Measurements from ENCODE around the gene S1PR2. TPM values are rescaled to one million over a fixed set of nuclear protein-coding genes. Genes with fewer than 3 reads are reported as not detected.

S1PR2 gene
- total RNA-seq, 1 experiment from 2014 or later, result 8.4 TPM

DNA sequence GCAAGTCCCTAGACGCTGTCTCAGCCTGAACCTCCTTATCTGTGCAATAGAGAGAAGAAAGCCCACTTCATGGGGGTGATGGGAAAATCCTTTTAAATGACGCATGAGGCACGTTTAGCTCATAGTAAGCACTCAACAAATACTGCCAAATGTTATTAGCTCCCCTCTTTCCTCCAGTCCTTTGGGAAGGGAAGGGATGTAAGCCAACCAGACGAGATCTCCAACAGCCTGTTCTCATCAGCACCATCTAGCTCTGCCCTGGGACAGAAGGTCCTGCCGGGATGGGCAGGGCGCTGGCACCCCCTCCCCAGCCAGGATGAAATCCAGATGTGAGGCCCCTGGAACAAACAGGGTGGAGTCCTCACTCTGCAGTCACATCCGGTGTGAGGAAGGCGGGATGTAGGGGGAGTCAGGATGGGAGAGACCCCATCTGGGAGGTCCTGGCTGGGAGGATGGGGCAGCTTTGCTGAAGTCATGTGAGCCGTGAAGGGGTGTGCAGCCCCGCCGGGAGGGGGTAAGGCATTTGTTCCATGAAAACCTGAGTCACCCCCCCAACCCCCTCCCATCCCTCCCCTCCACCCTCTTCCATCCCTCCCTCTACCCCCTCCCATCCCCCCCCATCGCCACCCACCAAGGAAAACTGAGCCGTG is 4.6 kb downstream of the S1PR2 start:
- no peak for DNase-seq (ENCODE audit: low spot score)
- ChIA-PET POLR2A (ENCODE audit: low non-redundant PET) (interaction anchor here (0.6 kb wide), 1 partner anchor 203 kb away, joined by 9 read pairs; no protein-coding TSS in a partner anchor), CTCF (interaction anchor here (0.6 kb wide), 1 partner anchor 127 kb away, joined by 18 read pairs; no protein-coding TSS in a partner anchor)
- no peaks in the 10 kb centered on the region for H3K27me3 ChIP-seq (replicated peaks; ENCODE audit: insufficient read depth, low read depth, low read length, poor library complexity)
- TF ChIP-seq EZH2 (IDR thresholded peaks at IDR 0.05; ENCODE audit: borderline replicate concordance, low read depth, low read length, poor library complexity, severe bottlenecking), result no peak
- TF ChIP-seq, protein P1, sequence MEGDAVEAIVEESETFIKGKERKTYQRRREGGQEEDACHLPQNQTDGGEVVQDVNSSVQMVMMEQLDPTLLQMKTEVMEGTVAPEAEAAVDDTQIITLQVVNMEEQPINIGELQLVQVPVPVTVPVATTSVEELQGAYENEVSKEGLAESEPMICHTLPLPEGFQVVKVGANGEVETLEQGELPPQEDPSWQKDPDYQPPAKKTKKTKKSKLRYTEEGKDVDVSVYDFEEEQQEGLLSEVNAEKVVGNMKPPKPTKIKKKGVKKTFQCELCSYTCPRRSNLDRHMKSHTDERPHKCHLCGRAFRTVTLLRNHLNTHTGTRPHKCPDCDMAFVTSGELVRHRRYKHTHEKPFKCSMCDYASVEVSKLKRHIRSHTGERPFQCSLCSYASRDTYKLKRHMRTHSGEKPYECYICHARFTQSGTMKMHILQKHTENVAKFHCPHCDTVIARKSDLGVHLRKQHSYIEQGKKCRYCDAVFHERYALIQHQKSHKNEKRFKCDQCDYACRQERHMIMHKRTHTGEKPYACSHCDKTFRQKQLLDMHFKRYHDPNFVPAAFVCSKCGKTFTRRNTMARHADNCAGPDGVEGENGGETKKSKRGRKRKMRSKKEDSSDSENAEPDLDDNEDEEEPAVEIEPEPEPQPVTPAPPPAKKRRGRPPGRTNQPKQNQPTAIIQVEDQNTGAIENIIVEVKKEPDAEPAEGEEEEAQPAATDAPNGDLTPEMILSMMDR (conservative IDR thresholded peaks at IDR 0.05; ENCODE audit: low read depth, low read length), result no peak
- H3K9me3 ChIP-seq (ENCODE audit: low read depth, low read length, poor library complexity, severe bottlenecking), result no peaks in the 10 kb centered on the region
- intact Hi-C loops (cut with micrococcal nuclease; ENCODE audit: unreplicated experiment), result no loop called here
- H3K4me3 ChIP-seq (ENCODE audit: low read depth, low read length, poor library complexity, severe bottlenecking), result no peak overlapping the region
- BruUV-seq (replicated peaks), result no TSS peak
- H3K36me3 ChIP-seq (ENCODE audit: insufficient read depth, low read length, poor library complexity, severe bottlenecking), result no peaks in the 10 kb centered on the region
- H3K4me1 ChIP-seq (ENCODE audit: insufficient read depth, low read length, poor library complexity, severe bottlenecking), result no peaks in the 10 kb centered on the region
- no peak overlapping the region for H3K27ac ChIP-seq (ENCODE audit: low read depth, low read length, poor library complexity, severe bottlenecking)

DNA sequence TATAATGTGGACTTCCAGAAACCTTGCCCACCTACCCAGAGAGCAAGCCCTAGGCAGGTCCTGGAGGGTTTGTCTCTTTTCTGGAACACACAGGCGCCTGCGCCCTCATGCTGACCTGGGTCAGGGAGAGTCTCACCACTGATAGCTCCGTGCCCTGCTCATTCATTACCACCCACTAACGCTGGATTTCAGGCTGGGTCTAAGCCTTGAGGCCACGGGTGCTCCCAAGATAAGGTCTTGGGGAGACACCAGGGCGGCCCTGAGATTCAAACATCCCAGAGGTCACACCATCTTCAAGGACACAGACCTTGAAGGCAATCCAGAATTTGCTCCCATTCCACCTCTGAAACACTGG is 5.1 kb downstream of the S1PR2 start:
- no peak overlapping the region for H3K27ac ChIP-seq (ENCODE audit: low read depth, low read length, poor library complexity, severe bottlenecking)
- POLR2A ChIA-PET (ENCODE audit: low non-redundant PET), result no interaction called here
- H3K4me3 ChIP-seq (ENCODE audit: low read depth, low read length, poor library complexity, severe bottlenecking), result no peak overlapping the region
- H3K9me3 ChIP-seq (ENCODE audit: low read depth, low read length, poor library complexity, severe bottlenecking), result no peaks in the 10 kb centered on the region
- H3K36me3 ChIP-seq (ENCODE audit: insufficient read depth, low read length, poor library complexity, severe bottlenecking), result no peaks in the 10 kb centered on the region
- TF ChIP-seq EZH2 (IDR thresholded peaks at IDR 0.05; ENCODE audit: borderline replicate concordance, low read depth, low read length, poor library complexity, severe bottlenecking), result no peak
- TF ChIP-seq, protein P1 (conservative IDR thresholded peaks at IDR 0.05; ENCODE audit: low read depth, low read length), result no peak
- no peaks in the 10 kb centered on the region for H3K4me1 ChIP-seq (ENCODE audit: insufficient read depth, low read length, poor library complexity, severe bottlenecking)
- no peak for DNase-seq (ENCODE audit: low spot score)
- CTCF ChIA-PET, result interaction anchor here (0.6 kb wide), 1 partner anchor 126 kb away, joined by 18 read pairs; no protein-coding TSS in a partner anchor
- H3K27me3 ChIP-seq (replicated peaks; ENCODE audit: insufficient read depth, low read depth, low read length, poor library complexity), result no peaks in the 10 kb centered on the region
- intact Hi-C loops (cut with micrococcal nuclease; ENCODE audit: unreplicated experiment), result no loop called here
- BruUV-seq (replicated peaks), result no TSS peak

DNA sequence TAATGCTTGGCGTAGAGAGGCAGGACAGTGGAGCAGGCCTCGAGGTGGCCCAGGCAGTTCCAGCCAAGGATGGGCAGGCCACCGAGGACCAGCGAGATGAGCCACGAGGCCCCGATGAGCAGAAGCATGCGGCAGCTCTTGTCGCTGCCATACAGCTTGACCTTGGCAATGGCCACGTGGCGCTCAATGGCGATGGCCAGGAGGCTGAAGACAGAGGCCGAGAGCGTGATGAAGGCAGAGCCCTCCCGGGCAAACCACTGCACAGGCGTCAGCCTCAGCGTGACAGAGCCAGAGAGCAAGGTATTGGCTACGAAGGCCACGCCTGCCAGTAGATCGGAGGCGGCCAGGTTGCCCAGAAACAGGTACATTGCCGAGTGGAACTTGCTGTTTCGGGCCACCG is 6.8 kb downstream of the S1PR2 start:
- H3K4me3 ChIP-seq (ENCODE audit: low read depth, low read length, poor library complexity, severe bottlenecking), result no peak overlapping the region
- no peak overlapping the region for H3K27ac ChIP-seq (ENCODE audit: low read depth, low read length, poor library complexity, severe bottlenecking)
- H3K36me3 ChIP-seq (ENCODE audit: insufficient read depth, low read length, poor library complexity, severe bottlenecking), result no peaks in the 10 kb centered on the region
- ChIA-PET POLR2A (ENCODE audit: low non-redundant PET) (interaction anchor here (0.7 kb wide), 1 partner anchor 126 kb away, joined by 4 read pairs; no protein-coding TSS in a partner anchor), CTCF (no interaction called here)
- no peaks in the 10 kb centered on the region for H3K9me3 ChIP-seq (ENCODE audit: low read depth, low read length, poor library complexity, severe bottlenecking)
- no peaks in the 10 kb centered on the region for H3K4me1 ChIP-seq (ENCODE audit: insufficient read depth, low read length, poor library complexity, severe bottlenecking)
- no peaks in the 10 kb centered on the region for H3K27me3 ChIP-seq (replicated peaks; ENCODE audit: insufficient read depth, low read depth, low read length, poor library complexity)
- DNase-seq (ENCODE audit: low spot score), result no peak
- TF ChIP-seq, protein P1 (conservative IDR thresholded peaks at IDR 0.05; ENCODE audit: low read depth, low read length), result no peak
- TF ChIP-seq EZH2 (IDR thresholded peaks at IDR 0.05; ENCODE audit: borderline replicate concordance, low read depth, low read length, poor library complexity, severe bottlenecking), result no peak
- no TSS peak for BruUV-seq (replicated peaks)
- intact Hi-C loops (cut with micrococcal nuclease; ENCODE audit: unreplicated experiment), result no loop called here
